ENCODE results near the gene C6orf136. TPM values are rescaled to one million over a fixed set of nuclear protein-coding genes. Genes with fewer than 3 reads are reported as not detected.
A peak's percentile ranks its signal among the peaks of the same experiment; 100 is the strongest.

C6orf136 gene
- polyA plus RNA-seq, 1 donor (not counting 4 experiments of a cell fraction or from before 2014, with no cell fraction given) = 7.8 TPM

- FAIRE-seq (no peak), DNase-seq (ENCODE audit: low read depth, low spot score) (no peak)
- Histone ChIP-seq H3K9ac (ENCODE audit: control insufficient read depth, extremely low read depth, insufficient read depth, low read length) (peak overlapping the region; percentile 87), H3K4me1 (ENCODE audit: control insufficient read depth, extremely low read depth, insufficient read depth, low read length) (peaks cover 12% of the 10 kb centered on the region), H3K9me1 (ENCODE audit: control insufficient read depth, extremely low read depth, insufficient read depth, low read length) (peaks cover 2% of the 10 kb centered on the region), H3K27ac (ENCODE audit: control insufficient read depth, insufficient read depth, low read length) (peak overlapping the region; percentile 70), H2AFZ (ENCODE audit: control insufficient read depth, low read length) (peak overlapping the region; percentile 90), H3K36me3 (ENCODE audit: control insufficient read depth in 2 of 2, extremely low read depth in 1 of 2, insufficient read depth in 2 of 2, low read length in 2 of 2) (peaks cover 6 to 12% of the 10 kb centered on the region in 2 experiments), H3K79me2 (ENCODE audit: control insufficient read depth, insufficient read depth, low read length) (peaks cover 21% of the 10 kb centered on the region), H3K9me3 (ENCODE audit: control insufficient read depth, low read depth, low read length) (no peaks in the 10 kb centered on the region), H4K20me1 (ENCODE audit: control insufficient read depth, extremely low read depth, insufficient read depth, low read length) (no peaks in the 10 kb centered on the region), H3K4me3 (ENCODE audit: control insufficient read depth in 2 of 3, extremely low read depth in 1 of 3, insufficient read depth in 2 of 3, low read depth in 1 of 3, low read length in 3 of 3) (peak overlapping the region; percentile 85 to 99 (median 90)), H3K4me2 (ENCODE audit: control insufficient read depth, extremely low read depth, insufficient read depth, low read depth, low read length) (peak overlapping the region; percentile 96), H3K27me3 (ENCODE audit: control insufficient read depth, extremely low read depth, insufficient read depth, low read length) (no peaks in the 10 kb centered on the region)
- dilution Hi-C loops (cut with MboI; ENCODE audit: extremely low pct_ligation_motif_present, low sequenced_read_pairs) = no loop called here
- no peak for TF ChIP-seq EZH2 (IDR thresholded peaks at IDR 0.05; ENCODE audit: low read length)
Measured at GRCh38 chr6:30647242-30648116, 546 bp downstream of the C6orf136 start.

- Histone ChIP-seq H4K20me1 (ENCODE audit: control insufficient read depth, extremely low read depth, insufficient read depth, low read length) (no peaks in the 10 kb centered on the region), H3K9me3 (ENCODE audit: control insufficient read depth, low read depth, low read length) (no peaks in the 10 kb centered on the region), H3K36me3 (ENCODE audit: control insufficient read depth in 2 of 2, extremely low read depth in 1 of 2, insufficient read depth in 2 of 2, low read length in 2 of 2) (peaks cover 23 to 31% of the 10 kb centered on the region in 2 experiments), H3K9ac (ENCODE audit: control insufficient read depth, extremely low read depth, insufficient read depth, low read length) (no peak overlapping the region), H3K4me1 (ENCODE audit: control insufficient read depth, extremely low read depth, insufficient read depth, low read length) (peaks cover 11% of the 10 kb centered on the region), H3K27me3 (ENCODE audit: control insufficient read depth, extremely low read depth, insufficient read depth, low read length) (no peaks in the 10 kb centered on the region), H3K9me1 (ENCODE audit: control insufficient read depth, extremely low read depth, insufficient read depth, low read length) (no peaks in the 10 kb centered on the region), H2AFZ (ENCODE audit: control insufficient read depth, low read length) (no peak overlapping the region), H3K79me2 (ENCODE audit: control insufficient read depth, insufficient read depth, low read length) (peaks cover 21% of the 10 kb centered on the region), H3K27ac (ENCODE audit: control insufficient read depth, insufficient read depth, low read length) (no peak overlapping the region), H3K4me2 (ENCODE audit: control insufficient read depth, extremely low read depth, insufficient read depth, low read depth, low read length) (no peak overlapping the region), H3K4me3 (ENCODE audit: control insufficient read depth in 2 of 3, extremely low read depth in 1 of 3, insufficient read depth in 2 of 3, low read depth in 1 of 3, low read length in 3 of 3) (no peak overlapping the region)
- DNase-seq (ENCODE audit: low read depth, low spot score) = no peak
- dilution Hi-C loops (cut with MboI; ENCODE audit: extremely low pct_ligation_motif_present, low sequenced_read_pairs) = no loop called here
- TF ChIP-seq EZH2 (IDR thresholded peaks at IDR 0.05; ENCODE audit: low read length) = no peak
- no peak for TF ChIP-seq CTCF (optimal IDR thresholded peaks at IDR 0.05 in 1 of 3, IDR thresholded peaks at IDR 0.05 in 1 of 3, conservative IDR thresholded peaks at IDR 0.05 in 1 of 3; ENCODE audit: extremely low read depth in 1 of 3, insufficient read depth in 2 of 3, low read length in 3 of 3)
- no peak for FAIRE-seq
Measured at GRCh38 chr6:30651143-30651542, 4.2 kb downstream of the C6orf136 start.

Data from keratinocyte (primary cell).